HepG2 (cell line): ENCODE data around the gene PSMB3. TPM values are rescaled to one million over a fixed set of nuclear protein-coding genes. Genes with fewer than 3 reads are reported as not detected.

Experiments used
- FOSL2 ChIP-seq: sonication (generic); formaldehyde crosslinking; IDR thresholded peaks from 2 replicates; pipeline ENCODE4 v1.4.0; 2020; ENCODE audit warnings: missing genetic modification reagents
- HHEX ChIP-seq: IDR thresholded peaks from 2 replicates; pipeline ENCODE4 v1.6.1; 2016; ENCODE audit warnings: control low read depth
- KDM3A ChIP-seq: IDR thresholded peaks from 2 replicates; pipeline ENCODE4 v1.6.1; 2018; ENCODE audit warnings: low read depth, missing compliant biosample characterization
- KLF15 ChIP-seq: sonication (generic); formaldehyde crosslinking; IDR thresholded peaks from 2 replicates; pipeline ENCODE4 v1.8.1; 2023; ENCODE audit warnings: borderline replicate concordance, mild to moderate bottlenecking, inconsistent platforms, missing genetic modification reagents, mixed read lengths
- SMARCC2 ChIP-seq: fragments of 450-650 bp; IDR thresholded peaks from 2 replicates; pipeline ENCODE4 v1.6.1; 2017; ENCODE audit warnings: antibody characterized with exemption, mild to moderate bottlenecking
- SP2 ChIP-seq: sonication (generic); formaldehyde crosslinking; IDR thresholded peaks from 2 replicates; pipeline ENCODE4 v1.5.1; 2020; ENCODE audit warnings: mild to moderate bottlenecking, missing genetic modification reagents
- ZNF12 ChIP-seq: sonication (generic); formaldehyde crosslinking; IDR thresholded peaks from 2 replicates; pipeline ENCODE4 v1.5.0; 2020; ENCODE audit warnings: missing genetic modification reagents
- ZNF251 ChIP-seq: sonication (generic); formaldehyde crosslinking; IDR thresholded peaks from 2 replicates; pipeline ENCODE4 v1.9.0; 2021; ENCODE audit warnings: mild to moderate bottlenecking, missing genetic modification reagents
- ZNF30 ChIP-seq: sonication (generic); formaldehyde crosslinking; IDR thresholded peaks from 2 replicates; pipeline ENCODE4 v1.5.0; 2020; ENCODE audit warnings: mild to moderate bottlenecking, missing genetic modification reagents
- ZNF333 ChIP-seq: sonication (generic); formaldehyde crosslinking; IDR thresholded peaks from 2 replicates; pipeline ENCODE4 v1.4.0; 2020; ENCODE audit warnings: mild to moderate bottlenecking, missing genetic modification reagents, borderline replicate concordance
- ZNF556 ChIP-seq: sonication (generic); formaldehyde crosslinking; IDR thresholded peaks from 2 replicates; pipeline ENCODE4 v1.4.0; 2020; ENCODE audit warnings: mild to moderate bottlenecking, missing genetic modification reagents, borderline replicate concordance
- ZNF775 ChIP-seq: sonication (generic); formaldehyde crosslinking; IDR thresholded peaks from 2 replicates; pipeline ENCODE4 v1.4.0; 2020; ENCODE audit warnings: missing genetic modification reagents, mild to moderate bottlenecking, moderate library complexity, borderline replicate concordance
- polyA plus RNA-seq, 8 experiments: library from polyadenylated mRNA; depleted of rRNA in 3 of 8; stranded (reverse) in 7 of 8; unstranded in 1 of 8; fragments of >200 nt; fragmentation: Illumina TruSeq in 4 of 8; extraction: Trizol in 4 of 8; gene quantifications; 2 replicates each; pipeline versions ENCODE4 v1.2.1 to v1.2.3, GENCODE V29; 2011 to 2016; ENCODE audit warnings: low read depth in 4 of 8, missing spikeins in 1 of 8, mixed read lengths in 1 of 8; ENCODE audit not compliant: insufficient read depth in 1 of 8
- total RNA-seq, 5 experiments: library from RNA; depleted of rRNA; stranded (reverse); fragments of >200 nt; fragmentation: Illumina TruSeq; extraction: Trizol; gene quantifications; 2 replicates each; pipeline ENCODE4 v1.2.3, GENCODE V29; 2016; ENCODE audit warnings: low read depth in 1 of 5
- TF ChIP-seq, protein P1 (sequence below): IDR thresholded peaks from 2 replicates; pipeline ENCODE4 v1.6.1; 2016; ENCODE audit warnings: control low read depth
- TF ChIP-seq, protein P2 (sequence below), 2 experiments: fragments of 450-650 bp in 1 of 2; sonication (generic) in 1 of 2; formaldehyde crosslinking in 1 of 2; IDR thresholded peaks; 2 replicates each; pipeline versions ENCODE4 v1.6.1 to v1.8.0; 2016 to 2022; ENCODE audit warnings: antibody characterized with exemption in 1 of 2, mild to moderate bottlenecking in 1 of 2, missing genetic modification reagents in 1 of 2
- TF ChIP-seq, protein P3 (sequence below): sonication (generic); formaldehyde crosslinking; IDR thresholded peaks from 2 replicates; pipeline ENCODE4 v1.4.0; 2020; ENCODE audit warnings: missing genetic modification reagents

The PSMB3 gene
- total and polyA plus RNA-seq, 2 of the 13 experiments (the other 11 are each of a cell fraction or from before 2014, with no cell fraction given) = 366 to 517 TPM

GRCh38 chr17:38746004-38746848, 6.3 kb upstream of the PSMB3 start (continued):
- TF ChIP-seq ZNF30 (no peak), ZNF12 (CRISPR knock-in tag) (no peak), ZNF333 (CRISPR knock-in tag) (no peak), KLF15 (no peak), SMARCC2 (no peak), ZNF556 (CRISPR knock-in tag) (no peak; the same call in 1 of the 2 replicates), ZNF775 (CRISPR knock-in tag) (no peak), HHEX (peak; percentile 19; the same call in 1 of the 2 replicates), KDM3A (CRISPR knock-in tag) (0 out of 2 replicates have a peak, but pooled peaks have one; percentile 38), ZNF251 (CRISPR knock-in tag) (no peak), FOSL2 (CRISPR knock-in tag) (peak; percentile 4; the same call in 1 of the 2 replicates), SP2 (no peak)
- TF ChIP-seq, protein P1, sequence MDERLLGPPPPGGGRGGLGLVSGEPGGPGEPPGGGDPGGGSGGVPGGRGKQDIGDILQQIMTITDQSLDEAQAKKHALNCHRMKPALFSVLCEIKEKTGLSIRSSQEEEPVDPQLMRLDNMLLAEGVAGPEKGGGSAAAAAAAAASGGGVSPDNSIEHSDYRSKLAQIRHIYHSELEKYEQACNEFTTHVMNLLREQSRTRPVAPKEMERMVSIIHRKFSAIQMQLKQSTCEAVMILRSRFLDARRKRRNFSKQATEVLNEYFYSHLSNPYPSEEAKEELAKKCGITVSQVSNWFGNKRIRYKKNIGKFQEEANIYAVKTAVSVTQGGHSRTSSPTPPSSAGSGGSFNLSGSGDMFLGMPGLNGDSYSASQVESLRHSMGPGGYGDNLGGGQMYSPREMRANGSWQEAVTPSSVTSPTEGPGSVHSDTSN = no peak
- TF ChIP-seq, protein P2, sequence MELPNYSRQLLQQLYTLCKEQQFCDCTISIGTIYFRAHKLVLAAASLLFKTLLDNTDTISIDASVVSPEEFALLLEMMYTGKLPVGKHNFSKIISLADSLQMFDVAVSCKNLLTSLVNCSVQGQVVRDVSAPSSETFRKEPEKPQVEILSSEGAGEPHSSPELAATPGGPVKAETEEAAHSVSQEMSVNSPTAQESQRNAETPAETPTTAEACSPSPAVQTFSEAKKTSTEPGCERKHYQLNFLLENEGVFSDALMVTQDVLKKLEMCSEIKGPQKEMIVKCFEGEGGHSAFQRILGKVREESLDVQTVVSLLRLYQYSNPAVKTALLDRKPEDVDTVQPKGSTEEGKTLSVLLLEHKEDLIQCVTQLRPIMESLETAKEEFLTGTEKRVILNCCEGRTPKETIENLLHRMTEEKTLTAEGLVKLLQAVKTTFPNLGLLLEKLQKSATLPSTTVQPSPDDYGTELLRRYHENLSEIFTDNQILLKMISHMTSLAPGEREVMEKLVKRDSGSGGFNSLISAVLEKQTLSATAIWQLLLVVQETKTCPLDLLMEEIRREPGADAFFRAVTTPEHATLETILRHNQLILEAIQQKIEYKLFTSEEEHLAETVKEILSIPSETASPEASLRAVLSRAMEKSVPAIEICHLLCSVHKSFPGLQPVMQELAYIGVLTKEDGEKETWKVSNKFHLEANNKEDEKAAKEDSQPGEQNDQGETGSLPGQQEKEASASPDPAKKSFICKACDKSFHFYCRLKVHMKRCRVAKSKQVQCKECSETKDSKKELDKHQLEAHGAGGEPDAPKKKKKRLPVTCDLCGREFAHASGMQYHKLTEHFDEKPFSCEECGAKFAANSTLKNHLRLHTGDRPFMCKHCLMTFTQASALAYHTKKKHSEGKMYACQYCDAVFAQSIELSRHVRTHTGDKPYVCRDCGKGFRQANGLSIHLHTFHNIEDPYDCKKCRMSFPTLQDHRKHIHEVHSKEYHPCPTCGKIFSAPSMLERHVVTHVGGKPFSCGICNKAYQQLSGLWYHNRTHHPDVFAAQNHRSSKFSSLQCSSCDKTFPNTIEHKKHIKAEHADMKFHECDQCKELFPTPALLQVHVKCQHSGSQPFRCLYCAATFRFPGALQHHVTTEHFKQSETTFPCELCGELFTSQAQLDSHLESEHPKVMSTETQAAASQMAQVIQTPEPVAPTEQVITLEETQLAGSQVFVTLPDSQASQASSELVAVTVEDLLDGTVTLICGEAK (IDR thresholded peaks at IDR 0.05) = no peak; the same call in 1 of the 2 replicates
- TF ChIP-seq, protein P2 (CRISPR knock-in tag; IDR thresholded peaks at IDR 0.05) = peak; percentile 23; the same call in 1 of the 2 replicates
- TF ChIP-seq, protein P3, sequence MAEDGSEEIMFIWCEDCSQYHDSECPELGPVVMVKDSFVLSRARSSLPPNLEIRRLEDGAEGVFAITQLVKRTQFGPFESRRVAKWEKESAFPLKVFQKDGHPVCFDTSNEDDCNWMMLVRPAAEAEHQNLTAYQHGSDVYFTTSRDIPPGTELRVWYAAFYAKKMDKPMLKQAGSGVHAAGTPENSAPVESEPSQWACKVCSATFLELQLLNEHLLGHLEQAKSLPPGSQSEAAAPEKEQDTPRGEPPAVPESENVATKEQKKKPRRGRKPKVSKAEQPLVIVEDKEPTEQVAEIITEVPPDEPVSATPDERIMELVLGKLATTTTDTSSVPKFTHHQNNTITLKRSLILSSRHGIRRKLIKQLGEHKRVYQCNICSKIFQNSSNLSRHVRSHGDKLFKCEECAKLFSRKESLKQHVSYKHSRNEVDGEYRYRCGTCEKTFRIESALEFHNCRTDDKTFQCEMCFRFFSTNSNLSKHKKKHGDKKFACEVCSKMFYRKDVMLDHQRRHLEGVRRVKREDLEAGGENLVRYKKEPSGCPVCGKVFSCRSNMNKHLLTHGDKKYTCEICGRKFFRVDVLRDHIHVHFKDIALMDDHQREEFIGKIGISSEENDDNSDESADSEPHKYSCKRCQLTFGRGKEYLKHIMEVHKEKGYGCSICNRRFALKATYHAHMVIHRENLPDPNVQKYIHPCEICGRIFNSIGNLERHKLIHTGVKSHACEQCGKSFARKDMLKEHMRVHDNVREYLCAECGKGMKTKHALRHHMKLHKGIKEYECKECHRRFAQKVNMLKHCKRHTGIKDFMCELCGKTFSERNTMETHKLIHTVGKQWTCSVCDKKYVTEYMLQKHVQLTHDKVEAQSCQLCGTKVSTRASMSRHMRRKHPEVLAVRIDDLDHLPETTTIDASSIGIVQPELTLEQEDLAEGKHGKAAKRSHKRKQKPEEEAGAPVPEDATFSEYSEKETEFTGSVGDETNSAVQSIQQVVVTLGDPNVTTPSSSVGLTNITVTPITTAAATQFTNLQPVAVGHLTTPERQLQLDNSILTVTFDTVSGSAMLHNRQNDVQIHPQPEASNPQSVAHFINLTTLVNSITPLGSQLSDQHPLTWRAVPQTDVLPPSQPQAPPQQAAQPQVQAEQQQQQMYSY (CRISPR knock-in tag) = no peak
